ENCODE results near the gene KCNJ6. TPM values are rescaled to one million over a fixed set of nuclear protein-coding genes. Genes with fewer than 3 reads are reported as not detected.

KCNJ6 gene
- total and polyA plus RNA-seq, 2 donors from 2014 or later, result 0.06 TPM; not detected in 1

DNA sequence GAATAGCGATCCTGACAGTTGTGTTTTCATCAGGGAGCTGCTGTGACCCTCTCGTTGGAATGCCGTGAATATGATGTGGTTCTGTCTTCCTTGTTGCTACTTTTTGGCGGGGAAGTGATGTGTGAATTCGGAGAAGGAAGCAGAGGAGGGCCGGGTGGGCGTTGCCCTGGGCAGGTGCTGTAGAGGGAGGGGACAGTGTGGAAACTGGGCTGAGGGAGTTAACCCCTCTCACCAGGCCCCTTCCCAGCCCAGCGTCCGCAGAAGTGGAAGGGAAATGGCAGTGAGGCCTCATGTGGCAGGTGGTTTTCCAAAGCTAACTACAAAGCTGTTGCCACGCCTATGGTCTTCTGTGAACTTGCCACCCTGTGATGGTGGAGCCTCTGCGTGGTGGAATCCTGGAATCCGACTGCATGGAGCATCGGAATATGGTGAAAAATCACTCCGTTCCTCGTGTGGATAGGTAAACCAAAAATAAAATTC, 321.7 kb downstream of the KCNJ6 start:
- Histone ChIP-seq H3K27ac (ENCODE audit: low read depth in 2 of 2, low read length in 2 of 2) (no peak overlapping the region), H3K9ac (ENCODE audit: low read length in 3 of 3) (no peak overlapping the region), H3K4me1 (ENCODE audit: control insufficient read depth in 2 of 3, insufficient read depth in 2 of 3, low read depth in 1 of 3, low read length in 3 of 3) (no peaks in the 10 kb centered on the region), H3K36me3 (ENCODE audit: control insufficient read depth in 2 of 3, insufficient read depth in 3 of 3, low read length in 3 of 3) (no peaks in the 10 kb centered on the region), H3K4me3 (ENCODE audit: low read length in 3 of 3) (no peak overlapping the region), H3K27me3 (ENCODE audit: control insufficient read depth, insufficient read depth, low read length) (no peaks in the 10 kb centered on the region), H3K9me3 (ENCODE audit: control insufficient read depth in 2 of 3, insufficient read depth in 1 of 3, low read length in 3 of 3) (no peaks in the 10 kb centered on the region)
- TF ChIP-seq, protein P1, sequence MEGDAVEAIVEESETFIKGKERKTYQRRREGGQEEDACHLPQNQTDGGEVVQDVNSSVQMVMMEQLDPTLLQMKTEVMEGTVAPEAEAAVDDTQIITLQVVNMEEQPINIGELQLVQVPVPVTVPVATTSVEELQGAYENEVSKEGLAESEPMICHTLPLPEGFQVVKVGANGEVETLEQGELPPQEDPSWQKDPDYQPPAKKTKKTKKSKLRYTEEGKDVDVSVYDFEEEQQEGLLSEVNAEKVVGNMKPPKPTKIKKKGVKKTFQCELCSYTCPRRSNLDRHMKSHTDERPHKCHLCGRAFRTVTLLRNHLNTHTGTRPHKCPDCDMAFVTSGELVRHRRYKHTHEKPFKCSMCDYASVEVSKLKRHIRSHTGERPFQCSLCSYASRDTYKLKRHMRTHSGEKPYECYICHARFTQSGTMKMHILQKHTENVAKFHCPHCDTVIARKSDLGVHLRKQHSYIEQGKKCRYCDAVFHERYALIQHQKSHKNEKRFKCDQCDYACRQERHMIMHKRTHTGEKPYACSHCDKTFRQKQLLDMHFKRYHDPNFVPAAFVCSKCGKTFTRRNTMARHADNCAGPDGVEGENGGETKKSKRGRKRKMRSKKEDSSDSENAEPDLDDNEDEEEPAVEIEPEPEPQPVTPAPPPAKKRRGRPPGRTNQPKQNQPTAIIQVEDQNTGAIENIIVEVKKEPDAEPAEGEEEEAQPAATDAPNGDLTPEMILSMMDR (IDR thresholded peaks at IDR 0.05; ENCODE audit: borderline replicate concordance, extremely low read depth, insufficient read depth), result no peak
- DNase-seq (no peak), FAIRE-seq (no peak)
- intact Hi-C loops (cut with DNase I), result no loop called here

DNA sequence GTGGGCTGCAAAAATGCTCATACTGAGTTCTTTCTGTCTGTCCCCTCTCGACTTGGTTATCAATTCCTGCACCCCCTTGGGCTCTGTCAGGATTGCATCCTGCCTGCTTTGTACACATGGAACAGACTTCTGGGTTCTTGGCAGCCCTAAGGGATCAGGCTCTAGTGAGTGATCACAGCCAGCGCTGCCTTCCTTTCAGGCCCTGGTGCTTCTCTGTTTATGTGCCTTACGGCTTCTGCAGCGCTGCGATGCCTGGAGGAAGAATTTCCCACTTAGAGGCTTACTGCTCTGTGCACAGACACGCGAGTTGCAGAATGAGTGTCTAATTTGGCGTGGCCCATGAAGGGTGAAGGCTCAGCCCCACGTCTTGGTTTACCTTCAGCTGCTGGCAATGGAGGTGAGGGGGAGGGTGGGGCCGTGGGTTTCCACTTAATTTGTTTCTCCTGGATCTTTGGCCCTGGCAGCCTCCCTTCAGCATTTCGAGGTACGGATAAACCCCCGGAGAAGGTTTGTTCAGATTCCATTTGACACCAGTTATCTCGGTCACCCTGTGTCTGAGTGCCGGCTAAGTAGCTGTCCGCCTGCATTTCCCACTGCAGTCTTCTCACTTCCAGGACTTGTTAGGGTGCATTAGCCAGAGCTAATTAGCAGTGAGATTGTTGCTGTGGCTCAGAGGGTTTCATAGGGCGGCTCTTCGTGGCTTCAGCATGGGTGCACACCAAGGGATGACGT, 322.4 kb downstream of the KCNJ6 start:
- no peaks in the 10 kb centered on the region for H3K9me3 ChIP-seq (ENCODE audit: control insufficient read depth in 2 of 3, insufficient read depth in 1 of 3, low read length in 3 of 3)
- H3K9ac ChIP-seq (ENCODE audit: low read length in 3 of 3), result no peak overlapping the region
- H3K27ac ChIP-seq (ENCODE audit: low read depth in 2 of 2, low read length in 2 of 2), result no peak overlapping the region
- H3K36me3 ChIP-seq (ENCODE audit: control insufficient read depth in 2 of 3, insufficient read depth in 3 of 3, low read length in 3 of 3), result no peaks in the 10 kb centered on the region
- FAIRE-seq, result no peak
- DNase-seq, result peak in 1 of 5 donors; percentile 10
- TF ChIP-seq, protein P1 (IDR thresholded peaks at IDR 0.05; ENCODE audit: borderline replicate concordance, extremely low read depth, insufficient read depth), result no peak
- no peaks in the 10 kb centered on the region for H3K27me3 ChIP-seq (ENCODE audit: control insufficient read depth, insufficient read depth, low read length)
- no peak overlapping the region for H3K4me3 ChIP-seq (ENCODE audit: low read length in 3 of 3)
- no peaks in the 10 kb centered on the region for H3K4me1 ChIP-seq (ENCODE audit: control insufficient read depth in 2 of 3, insufficient read depth in 2 of 3, low read depth in 1 of 3, low read length in 3 of 3)
- intact Hi-C loops (cut with DNase I), result no loop called here

DNA sequence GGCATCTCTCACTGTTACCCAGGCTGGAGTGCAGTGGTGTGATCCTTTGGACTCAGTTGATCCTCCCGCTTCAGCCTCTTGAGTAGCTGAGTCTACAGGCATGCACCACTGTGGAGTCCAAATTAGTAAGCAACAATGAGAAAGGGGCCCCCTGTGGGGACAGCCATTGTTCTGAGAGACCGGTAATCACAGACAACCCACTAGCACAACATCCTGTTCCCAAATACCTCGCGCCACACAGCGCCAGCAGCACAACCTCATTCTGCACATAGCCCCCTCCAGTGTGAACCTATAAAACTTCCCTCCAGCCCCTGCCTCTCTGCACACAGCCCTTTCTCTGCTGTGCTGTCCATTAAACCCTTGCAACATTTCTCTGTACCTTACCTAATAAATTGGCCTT, 323.2 kb downstream of the KCNJ6 start:
- Histone ChIP-seq H3K4me1 (ENCODE audit: control insufficient read depth in 2 of 3, insufficient read depth in 2 of 3, low read depth in 1 of 3, low read length in 3 of 3) (no peaks in the 10 kb centered on the region), H3K27me3 (ENCODE audit: control insufficient read depth, insufficient read depth, low read length) (no peaks in the 10 kb centered on the region), H3K27ac (ENCODE audit: low read depth in 2 of 2, low read length in 2 of 2) (no peak overlapping the region), H3K9ac (ENCODE audit: low read length in 3 of 3) (no peak overlapping the region), H3K36me3 (ENCODE audit: control insufficient read depth in 2 of 3, insufficient read depth in 3 of 3, low read length in 3 of 3) (no peaks in the 10 kb centered on the region), H3K9me3 (ENCODE audit: control insufficient read depth in 2 of 3, insufficient read depth in 1 of 3, low read length in 3 of 3) (no peaks in the 10 kb centered on the region), H3K4me3 (ENCODE audit: low read length in 3 of 3) (no peak overlapping the region)
- FAIRE-seq, result no peak
- DNase-seq, result no peak
- intact Hi-C loops (cut with DNase I), result no loop called here
- TF ChIP-seq, protein P1 (IDR thresholded peaks at IDR 0.05; ENCODE audit: borderline replicate concordance, extremely low read depth, insufficient read depth), result no peak

Measured in kidney (tissue), 14 donors.